ENCODE data around the gene KIT.

Gene KIT

DNA sequence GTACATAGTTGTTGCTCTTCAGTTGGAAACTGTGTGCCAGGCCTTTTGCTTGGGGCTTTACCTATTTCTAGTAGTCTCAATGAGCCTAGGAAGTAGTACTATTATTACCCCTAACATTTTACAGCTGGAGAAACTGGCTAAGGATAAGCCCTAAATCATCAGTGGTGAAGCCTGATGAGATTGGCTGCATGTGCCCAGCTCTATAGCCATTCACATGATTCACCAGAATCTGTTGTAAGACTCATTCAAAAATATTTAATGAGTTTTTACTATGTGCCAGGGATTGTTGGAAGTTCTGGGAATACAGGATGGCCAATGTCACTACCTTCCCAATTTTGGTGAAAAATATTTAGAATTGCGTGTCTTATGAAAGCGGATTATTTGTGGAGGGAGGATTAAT, 2.8 kb downstream of the KIT start:
- no peak for DNase-seq (ENCODE audit: low read depth)

DNA sequence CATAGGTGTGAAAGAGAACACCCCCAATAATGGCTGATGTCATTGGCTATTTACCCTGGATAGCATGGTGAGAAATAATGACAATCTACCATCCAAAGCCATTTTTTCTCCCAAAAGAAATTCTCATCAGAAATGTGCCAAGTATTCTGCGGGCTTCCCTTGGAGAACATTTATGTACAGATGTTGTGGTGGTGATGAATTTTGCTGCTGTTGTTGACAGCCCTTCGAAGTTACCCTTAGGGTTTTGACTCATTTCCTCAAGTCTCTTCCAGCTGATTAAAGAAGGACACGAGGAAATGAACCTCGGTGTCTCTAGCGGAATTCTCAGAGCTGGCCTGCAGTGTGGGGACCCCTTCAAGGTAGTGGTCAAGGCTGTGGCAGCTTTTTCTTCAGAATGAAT, 3.4 kb downstream of the KIT start:
- no peak for DNase-seq (ENCODE audit: low read depth)

DNA sequence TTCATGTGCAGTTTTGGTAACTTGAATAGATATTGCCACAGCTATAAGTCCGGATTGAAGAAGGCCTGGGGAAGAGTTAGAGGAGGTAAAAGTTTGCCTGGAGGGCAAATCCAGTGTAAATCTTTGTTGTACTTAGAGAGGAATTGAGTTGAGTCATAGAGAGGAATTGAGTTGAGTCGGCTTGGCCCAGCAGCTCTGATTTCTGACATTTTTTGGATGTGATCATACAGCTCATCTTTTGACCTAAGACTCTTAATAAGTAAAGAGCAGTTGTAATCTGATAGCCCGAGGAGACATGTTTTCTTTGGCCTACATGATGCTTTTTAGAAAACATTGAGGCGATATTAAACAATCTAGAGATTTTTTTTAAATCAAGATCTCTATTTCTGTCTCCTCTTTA, 3.9 kb downstream of the KIT start:
- DNase-seq (ENCODE audit: low read depth) = peak; percentile 66

DNA sequence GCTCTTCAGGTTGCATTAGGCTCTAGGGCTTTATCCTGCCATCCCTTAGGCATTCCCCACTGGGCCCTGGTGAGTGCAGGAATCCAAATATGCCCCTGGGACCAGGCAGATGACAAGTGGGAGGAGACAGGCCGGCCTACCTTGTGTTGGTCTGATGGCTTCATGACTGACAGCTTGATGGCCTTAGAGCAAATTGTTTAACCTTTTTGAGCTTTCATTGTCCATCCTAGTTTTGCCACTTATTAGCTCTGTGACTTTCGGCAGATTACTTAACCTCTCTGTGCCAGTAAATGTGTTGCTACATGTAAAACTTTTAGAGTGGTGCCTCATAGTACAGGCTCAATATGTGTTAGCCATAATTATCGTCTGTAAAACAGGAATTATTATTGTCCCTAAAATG, 4.4 kb downstream of the KIT start:
- no peak for DNase-seq (ENCODE audit: low read depth)

DNA sequence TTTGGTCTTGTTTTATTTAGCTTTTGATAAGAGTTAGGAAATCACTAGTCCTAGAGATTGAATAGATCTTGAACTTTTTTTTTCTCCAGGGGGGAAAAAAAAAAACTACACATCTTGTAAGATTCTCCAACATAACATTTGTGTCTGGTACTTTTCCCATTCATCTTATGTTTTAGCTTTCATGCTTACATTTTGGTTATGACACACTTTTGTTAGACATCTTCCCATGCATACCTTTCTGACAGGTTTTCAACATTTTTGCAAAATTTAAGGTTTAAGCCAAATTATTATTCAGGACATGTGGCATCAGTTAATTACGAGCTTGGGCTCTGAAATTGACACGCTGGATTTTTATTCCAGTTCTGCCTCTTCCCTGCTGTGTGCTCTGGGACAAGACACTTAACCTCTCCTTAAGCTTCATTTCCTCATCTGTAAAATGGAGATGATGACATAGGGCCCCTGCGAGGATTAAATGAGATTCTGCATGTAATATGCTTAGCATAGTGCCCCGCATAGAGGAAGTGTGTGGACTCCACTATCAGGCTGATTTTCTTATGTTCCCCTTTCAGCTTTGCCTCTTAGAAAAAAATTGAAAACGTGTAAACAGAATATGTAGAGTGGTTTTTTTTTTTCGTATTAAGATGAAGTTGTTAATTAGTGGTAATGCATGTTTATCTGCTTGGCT, 5.3 kb downstream of the KIT start:
- no peak for DNase-seq (ENCODE audit: low read depth)

DNA sequence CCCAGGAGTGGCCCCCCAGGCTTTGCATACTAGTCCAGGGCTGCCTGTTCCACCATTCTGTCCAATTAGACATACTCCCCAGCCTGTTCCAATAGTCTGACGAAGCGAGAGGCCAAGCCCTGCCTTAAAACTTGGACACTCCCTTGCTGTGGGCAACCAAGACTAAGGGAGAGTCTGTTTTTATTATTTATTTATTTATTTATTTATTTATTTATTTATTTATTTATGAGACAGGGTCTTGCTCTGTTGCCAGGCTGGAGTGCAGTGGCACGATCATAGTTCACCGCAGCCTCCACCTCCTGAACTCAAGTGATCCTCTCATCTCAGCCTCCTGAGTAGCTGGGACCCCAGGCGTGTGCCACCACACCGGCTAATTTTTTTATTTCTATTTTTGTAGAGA, 6.6 kb downstream of the KIT start:
- DNase-seq (ENCODE audit: low read depth) = no peak

DNA sequence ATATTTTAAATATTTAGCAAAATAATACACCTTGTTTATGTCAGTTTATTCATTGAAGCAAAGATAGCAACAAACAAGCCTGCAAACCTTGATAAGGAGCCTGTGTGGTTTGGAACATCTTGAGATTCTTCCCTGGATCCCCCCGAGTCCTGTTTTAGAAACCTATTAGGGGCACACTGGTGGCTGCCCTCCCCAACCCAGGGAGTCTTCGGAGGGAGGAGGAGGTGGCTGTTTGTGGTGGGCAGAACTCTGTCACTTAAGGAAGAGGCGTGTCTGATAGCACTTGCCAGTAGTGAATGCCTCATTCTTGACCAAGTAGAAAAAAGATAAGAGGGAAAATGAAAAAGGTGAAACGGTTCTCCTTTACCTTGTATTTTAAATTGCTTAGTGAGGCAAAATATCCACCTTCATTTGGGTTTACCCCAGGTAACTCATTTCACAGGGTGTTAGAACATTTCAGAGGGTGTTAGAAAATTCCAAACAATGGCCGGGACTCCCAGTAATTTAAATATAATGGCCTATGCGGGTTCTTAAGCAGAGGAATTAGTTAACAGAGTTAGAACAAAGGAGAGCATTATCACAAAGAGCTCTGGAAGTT, 10.4 kb downstream of the KIT start:
- no peak for DNase-seq (ENCODE audit: low read depth)

DNA sequence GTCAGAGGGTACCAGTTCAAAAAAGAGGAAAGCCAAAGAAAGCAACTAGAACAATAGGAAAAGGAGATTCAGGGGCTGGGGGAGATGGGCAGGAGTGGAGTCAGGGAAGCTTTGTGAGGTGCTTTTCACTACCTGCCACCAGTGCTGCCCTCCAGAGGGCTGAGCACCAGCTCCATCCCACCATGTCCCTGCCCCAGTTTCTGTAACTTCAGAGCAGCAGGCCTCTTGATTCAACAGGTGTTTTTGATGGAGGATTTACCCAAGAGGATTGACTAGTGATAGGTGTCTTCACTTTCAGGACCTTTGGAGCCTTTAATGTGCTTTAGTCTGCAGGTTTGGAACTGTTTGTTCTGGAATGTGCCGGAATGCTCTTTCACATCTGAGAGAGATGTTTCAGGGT, 12.1 kb downstream of the KIT start:
- no peak for DNase-seq (ENCODE audit: low read depth)

DNA sequence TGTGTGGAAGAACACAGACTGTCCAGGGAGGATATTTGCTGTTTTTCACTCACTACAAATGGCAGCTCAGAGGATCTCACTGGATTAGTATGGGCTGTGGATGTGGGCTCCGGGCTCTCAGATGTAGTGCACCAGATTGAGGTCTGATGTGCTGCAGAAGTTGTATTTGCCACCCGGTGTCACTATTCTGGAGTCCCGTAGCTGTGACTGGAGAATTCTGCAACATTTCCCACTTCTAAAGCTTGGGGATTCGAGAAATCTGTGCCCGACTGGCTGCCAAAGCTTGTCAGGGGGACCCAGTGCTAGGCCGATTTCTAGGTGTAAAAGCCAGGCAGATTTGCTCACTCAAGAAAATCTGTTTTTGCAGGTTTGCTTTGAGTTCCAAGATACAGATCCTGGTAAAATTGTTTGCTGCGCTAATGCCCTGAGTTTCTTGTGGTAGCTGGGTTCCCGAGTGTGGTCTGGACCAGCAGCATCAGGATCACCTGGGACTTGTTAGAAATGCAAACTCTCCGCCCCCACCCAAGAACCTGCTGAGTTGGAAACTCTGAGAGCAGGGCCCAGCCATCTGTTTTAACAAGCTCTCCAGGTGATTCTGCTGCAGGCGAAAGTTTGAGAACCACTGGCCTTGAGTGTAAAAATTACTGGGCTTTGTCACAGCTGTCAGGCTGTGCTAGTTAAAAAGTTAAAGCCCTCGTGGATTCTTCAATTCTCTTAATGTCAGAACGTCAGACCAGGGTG, 18.1 kb downstream of the KIT start:
- no peak for DNase-seq (ENCODE audit: low read depth)

DNA sequence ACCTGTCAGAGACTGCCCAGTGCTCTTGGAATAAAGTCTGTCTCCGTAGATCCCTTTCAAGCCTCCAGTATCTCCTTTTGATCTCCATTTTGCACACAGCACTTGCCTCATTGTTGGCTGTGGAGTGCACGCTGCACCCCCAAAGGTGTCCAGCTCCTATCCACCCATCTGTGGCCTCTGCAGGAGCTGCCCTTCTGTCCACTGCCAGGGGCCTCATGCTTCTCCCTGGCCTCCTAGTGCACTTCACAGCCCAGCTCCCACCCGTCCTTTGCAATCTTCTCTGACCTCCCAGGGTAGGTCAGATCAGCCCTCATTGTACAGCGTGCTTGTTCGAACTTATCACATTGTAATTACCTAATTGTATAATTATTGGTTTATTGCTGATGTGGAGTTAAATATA, 18.9 kb downstream of the KIT start:
- no peak for DNase-seq (ENCODE audit: low read depth)

DNA sequence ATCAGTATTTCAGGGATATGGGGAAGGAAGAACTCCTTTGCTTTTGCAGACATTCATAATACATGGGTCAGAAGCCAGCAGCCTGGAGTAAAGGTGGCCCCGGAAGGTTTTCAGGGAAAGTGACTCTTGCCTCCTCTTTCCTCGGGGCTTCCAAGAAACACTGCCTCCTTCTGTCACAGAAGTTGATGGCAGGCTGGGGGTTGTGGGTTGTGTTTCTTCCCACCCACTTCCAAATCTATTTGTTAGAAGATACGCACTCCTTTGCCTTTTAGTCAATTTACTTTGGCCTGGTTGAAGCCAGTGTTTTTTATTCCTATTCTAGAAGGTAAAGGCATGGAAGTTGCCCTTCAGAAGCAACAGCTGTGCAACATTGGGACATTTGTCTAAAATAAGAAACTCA, 19.7 kb downstream of the KIT start:
- DNase-seq (ENCODE audit: low read depth) = no peak

DNA sequence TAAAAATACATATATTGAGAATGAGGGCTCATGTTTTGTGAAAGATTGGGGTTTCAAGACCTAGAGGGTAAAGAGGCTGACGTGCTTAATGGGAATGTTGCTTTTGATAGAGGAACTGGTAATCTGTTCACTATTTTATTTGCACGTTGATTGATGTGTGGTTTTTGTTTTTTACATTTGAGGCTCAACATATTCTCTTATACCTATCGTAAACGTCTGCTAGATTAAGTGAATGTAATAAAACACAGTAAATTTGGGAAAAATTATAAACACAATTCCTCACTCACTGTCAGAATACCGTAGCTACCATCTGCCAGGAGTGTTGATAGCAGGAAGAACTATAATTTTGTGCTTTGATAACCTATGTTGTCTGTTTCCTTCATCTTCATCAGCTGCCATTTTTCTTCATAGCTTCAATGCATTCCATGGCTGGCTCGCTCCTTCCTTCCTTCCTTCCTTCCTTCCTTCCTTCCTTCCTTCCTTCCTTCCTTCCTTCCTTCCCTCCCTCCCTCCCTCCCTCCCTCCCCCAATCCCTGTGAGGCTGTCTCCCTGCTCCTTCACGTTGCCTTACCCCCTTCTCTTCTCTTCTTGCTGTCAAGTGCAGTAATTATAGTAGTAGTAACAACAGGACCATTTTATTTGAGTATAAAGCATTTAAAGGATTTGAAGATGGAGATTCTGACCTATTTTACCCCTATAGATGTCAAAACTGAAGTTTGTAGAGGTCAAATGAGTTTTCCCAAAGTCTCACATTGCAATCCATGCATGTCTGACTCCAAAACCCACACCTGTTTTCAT, 20.3 kb downstream of the KIT start:
- DNase-seq (ENCODE audit: low read depth) = no peak

DNA sequence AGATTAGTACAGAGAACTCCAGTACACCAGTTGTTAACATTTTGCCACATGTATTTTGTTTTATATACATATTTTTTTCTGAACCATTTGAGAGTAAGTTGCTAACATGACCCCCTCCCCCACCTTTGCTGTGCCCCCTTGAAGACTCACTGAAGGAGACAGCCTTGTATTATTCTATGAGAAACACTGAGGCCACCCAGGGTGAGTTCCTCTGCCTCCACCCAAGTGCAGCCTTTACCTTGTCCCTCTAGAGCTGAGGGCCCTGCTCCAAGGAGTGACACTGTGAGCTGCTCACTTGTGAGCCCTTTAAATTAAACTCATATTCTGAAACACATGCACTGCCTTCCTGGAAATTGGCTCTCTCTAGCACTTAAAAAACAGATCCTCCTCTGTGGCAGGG, 21.1 kb downstream of the KIT start:
- no peak for DNase-seq (ENCODE audit: low read depth)

DNA sequence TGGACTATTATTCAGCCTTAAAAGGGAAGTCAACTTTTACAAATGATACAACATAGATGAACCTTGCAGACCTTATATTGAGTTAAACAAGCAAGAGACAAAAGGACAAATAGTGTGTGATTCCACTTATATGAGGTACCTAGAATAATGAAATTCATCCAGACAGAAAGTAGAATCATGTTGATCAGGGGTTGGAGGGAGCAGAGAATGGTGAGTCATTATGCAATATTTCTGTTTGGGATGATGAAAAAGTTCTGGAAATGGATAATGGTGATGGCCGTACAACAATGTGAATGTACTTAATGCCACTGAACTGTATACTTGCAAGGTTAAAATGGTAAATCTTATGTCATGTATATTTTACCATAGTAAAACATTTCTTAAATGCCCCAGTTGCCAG, 22.1 kb downstream of the KIT start:
- DNase-seq (ENCODE audit: low read depth) = no peak

DNA sequence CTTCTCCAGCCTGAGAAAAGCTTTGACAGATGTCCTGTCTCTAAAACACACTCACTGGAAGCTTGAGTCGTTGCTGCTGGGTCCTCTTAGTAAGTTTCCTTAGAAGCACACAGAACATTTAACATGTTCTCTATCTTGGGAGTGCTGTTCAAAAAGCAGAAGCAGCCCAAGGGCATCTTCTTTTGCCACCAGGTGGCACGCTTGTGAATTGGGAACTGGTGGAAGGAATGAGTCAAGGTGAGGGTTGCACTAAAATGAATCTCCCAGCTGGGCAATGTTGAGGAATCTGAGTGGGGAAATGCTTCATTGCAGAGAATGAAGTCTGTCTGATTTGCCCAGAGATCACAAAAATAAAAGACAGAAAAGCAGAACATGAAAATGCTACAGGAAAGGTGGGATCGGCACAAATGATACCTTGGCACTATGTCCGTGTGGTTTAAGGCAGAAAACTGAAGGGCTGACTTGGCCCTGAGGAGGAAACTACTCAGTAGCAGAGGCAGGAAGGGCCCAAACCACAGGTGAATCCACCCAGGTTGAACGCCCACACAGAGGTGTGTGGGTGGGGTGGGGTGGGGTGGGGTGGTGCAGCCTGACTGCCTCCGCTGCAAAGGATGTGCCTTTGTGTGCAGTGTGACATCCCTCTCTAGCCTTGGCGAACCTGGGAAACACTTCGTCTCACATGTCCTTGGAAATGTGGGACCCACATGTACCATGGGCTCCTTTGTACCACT, 26.0 kb downstream of the KIT start:
- DNase-seq (ENCODE audit: low read depth) = no peak

DNA sequence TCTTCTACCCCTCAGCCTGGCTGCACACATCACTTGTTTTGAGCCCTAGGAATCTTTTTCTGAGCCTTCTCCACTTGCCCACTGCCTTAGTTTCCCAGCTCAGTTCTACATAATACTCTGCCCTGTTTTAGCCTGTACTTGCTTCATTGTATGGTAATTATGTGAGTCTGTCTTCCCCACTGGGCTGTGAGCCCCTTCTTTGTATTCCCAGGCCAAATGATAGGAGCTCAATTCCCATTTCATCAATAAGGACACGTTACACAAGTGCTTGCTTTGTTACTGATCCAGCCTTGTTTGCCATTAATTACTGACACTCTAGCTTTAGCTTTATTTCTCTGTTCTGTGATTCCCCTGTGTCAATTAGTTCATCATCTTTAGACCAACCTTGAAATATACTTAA, 28.1 kb downstream of the KIT start:
- DNase-seq (ENCODE audit: low read depth) = no peak

DNA sequence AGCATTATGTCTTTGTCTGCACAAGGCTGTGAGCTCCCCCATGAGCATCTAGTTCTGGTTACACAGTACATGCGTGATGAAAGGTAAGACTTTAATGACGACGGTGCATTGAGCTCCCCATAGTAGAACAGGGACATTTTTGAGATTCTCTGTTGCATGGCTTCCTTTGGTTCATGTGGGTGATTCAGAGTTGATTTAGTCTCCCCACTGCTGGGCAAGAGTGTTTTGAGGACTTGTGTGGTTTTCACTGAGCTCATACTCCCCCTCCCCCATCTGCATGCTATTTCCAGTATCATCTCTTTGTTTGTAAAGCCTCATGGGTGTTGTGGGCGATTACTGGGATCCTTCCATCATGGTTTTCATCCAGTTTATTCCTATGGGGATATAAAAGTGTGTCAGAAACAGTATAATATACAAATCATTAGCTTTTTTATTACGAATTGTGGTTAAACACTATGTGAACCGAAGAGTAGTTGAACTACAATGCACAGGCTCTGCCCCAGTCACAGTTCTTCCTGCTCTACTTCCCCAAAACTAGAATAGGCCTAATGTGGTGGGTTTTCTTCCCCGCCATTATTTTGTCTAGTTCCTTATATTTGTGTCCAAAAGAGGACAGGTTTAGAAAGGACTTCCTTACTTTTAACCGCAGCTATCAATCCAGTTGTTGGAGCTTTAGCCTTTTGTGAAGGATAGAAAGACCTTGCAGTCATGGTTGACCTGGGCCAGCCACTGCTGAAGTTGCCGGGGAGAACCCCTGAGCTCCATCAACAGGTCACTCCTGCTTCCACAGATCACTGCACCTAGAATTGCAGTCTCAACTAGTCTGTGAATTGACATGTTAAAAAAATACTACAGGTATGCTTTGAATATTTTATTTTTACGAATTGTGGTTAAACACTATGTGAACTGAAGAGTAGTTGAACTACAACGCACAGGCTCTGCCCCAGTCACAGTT, 30.4 kb downstream of the KIT start:
- DNase-seq (ENCODE audit: low read depth) = peak; percentile 6

DNA sequence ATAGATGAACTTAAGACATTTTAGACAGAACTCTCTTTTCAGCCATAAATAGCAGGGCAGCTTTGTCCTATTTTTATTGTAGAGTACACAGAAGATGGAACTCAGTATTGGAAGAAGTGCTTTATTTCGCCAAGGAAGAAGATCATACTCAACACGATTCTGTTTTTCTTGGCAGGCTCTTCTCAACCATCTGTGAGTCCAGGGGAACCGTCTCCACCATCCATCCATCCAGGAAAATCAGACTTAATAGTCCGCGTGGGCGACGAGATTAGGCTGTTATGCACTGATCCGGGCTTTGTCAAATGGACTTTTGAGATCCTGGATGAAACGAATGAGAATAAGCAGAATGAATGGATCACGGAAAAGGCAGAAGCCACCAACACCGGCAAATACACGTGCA, 37.6 kb downstream of the KIT start:
- no peak for DNase-seq (ENCODE audit: low read depth)

DNA sequence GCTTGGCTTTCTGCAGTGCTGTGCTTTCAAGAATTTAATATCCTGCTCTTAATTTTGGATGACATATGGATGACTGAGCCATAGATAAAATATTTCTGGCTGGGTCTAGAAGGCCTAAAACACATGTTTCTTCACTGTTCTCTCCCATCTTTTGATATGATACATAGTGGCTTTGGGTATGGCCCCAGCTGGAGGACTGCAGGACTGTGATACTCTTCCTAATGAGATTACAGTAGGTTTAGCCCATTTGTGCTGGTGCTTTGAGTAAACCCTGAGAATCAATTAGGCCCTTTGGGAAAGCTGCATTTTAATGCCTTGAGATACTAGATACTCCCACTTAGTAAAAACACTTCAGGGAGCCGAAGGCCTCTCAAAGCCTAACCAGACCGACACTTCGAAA, 38.0 kb downstream of the KIT start:
- DNase-seq (ENCODE audit: low read depth) = no peak

DNA sequence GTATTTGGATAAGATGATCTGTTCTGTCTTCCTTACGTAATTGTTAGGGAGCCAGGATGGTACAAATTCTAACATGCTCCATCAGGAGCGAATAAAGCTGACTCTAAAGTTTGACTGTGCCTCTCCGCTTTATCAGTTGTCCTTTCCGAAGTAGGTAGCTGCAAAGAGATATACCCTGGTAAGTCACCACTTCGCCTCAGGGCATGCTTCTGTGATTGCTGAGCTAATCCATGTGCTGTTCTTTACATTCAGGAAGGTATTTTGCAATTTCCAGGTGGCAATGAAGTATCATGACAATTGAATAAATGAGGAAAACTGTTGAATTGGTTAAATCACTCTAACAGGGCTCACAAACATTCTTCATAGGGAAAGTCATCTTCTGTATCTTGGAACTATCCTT, 38.9 kb downstream of the KIT start:
- no peak for DNase-seq (ENCODE audit: low read depth)

DNA sequence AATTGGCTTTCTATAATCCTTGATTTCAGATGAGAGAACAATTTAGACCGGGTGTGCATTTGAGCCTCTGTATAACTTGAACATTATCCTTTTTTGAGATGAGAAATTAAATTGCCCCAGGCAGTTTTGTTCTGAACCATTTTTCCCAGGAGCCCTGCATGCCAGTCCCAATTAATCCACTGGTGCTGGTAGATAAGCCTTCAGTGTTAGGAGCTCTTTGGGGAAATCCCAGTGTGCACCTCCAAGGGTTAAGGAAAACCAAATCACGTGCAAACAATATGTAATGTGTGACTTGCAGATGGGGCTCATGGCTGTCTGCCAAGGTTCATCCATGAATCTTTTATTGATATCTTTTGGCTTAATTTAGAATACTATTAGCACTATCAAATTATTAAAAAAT, 43.2 kb downstream of the KIT start:
- no peak for DNase-seq (ENCODE audit: low read depth)

Measured in non-pigmented ciliary epithelial cell (primary cell).